Measurements from ENCODE around the gene SHD.
"Not testable (repeated sequence)": the region's sequence is repeated elsewhere in the genome, so short reads cannot be mapped to it uniquely, and the experiment has no call there.

SHD gene

GRCh38 chr19:4284974-4285373 is 5.9 kb downstream of the SHD start:
- DNase-seq (ENCODE audit: low read depth) = no peak
- no peak for TF ChIP-seq CTCF (IDR thresholded peaks at IDR 0.05; ENCODE audit: control insufficient read depth, extremely low read depth, insufficient read depth)
- H3K4me3 ChIP-seq (ENCODE audit: low read depth, low read length) = no peak overlapping the region

GRCh38 chr19:4286141-4286540 is 7.1 kb downstream of the SHD start:
- DNase-seq (ENCODE audit: low read depth); H3K4me3 ChIP-seq (ENCODE audit: low read depth, low read length): not testable (repeated sequence)

- no peak overlapping the region for H3K4me3 ChIP-seq (ENCODE audit: low read depth, low read length)
- DNase-seq (ENCODE audit: low read depth) = no peak
- no peak for TF ChIP-seq CTCF (IDR thresholded peaks at IDR 0.05; ENCODE audit: control insufficient read depth, extremely low read depth, insufficient read depth)
These were observed 9.2 kb downstream of the SHD start for GRCh38 chr19:4288091-4288777.

- no peak overlapping the region for H3K4me3 ChIP-seq (ENCODE audit: low read depth, low read length)
- TF ChIP-seq CTCF (IDR thresholded peaks at IDR 0.05; ENCODE audit: control insufficient read depth, extremely low read depth, insufficient read depth) = no peak
- no peak for DNase-seq (ENCODE audit: low read depth)
These were observed 12.2 kb downstream of the SHD start for GRCh38 chr19:4291184-4291732.

GRCh38 chr19:4292515-4292914 is 13.4 kb downstream of the SHD start:
- no peak for DNase-seq (ENCODE audit: low read depth)
- TF ChIP-seq CTCF (IDR thresholded peaks at IDR 0.05; ENCODE audit: control insufficient read depth, extremely low read depth, insufficient read depth) = no peak
- H3K4me3 ChIP-seq (ENCODE audit: low read depth, low read length) = no peak overlapping the region

- H3K4me3 ChIP-seq (ENCODE audit: low read depth, low read length) = no peak overlapping the region
- DNase-seq (ENCODE audit: low read depth) = no peak
- TF ChIP-seq CTCF (IDR thresholded peaks at IDR 0.05; ENCODE audit: control insufficient read depth, extremely low read depth, insufficient read depth) = no peak
These were observed 15.3 kb downstream of the SHD start for GRCh38 chr19:4294389-4294788.

- no peak overlapping the region for H3K4me3 ChIP-seq (ENCODE audit: low read depth, low read length)
- no peak for DNase-seq (ENCODE audit: low read depth)
- no peak for TF ChIP-seq CTCF (IDR thresholded peaks at IDR 0.05; ENCODE audit: control insufficient read depth, extremely low read depth, insufficient read depth)
These were observed 17.1 kb downstream of the SHD start for GRCh38 chr19:4295972-4296771.

Measured in LNCaP clone FGC (cell line).